Mesendoderm (in vitro differentiated cells): ENCODE measurements around the gene NOXO1.
A peak's percentile ranks its signal among the peaks of the same experiment; 100 is the strongest.

Experiments used
- DNase-seq: peaks from one replicate; pipeline ENCODE4 v3.0.0; 2013
- H2AK5ac ChIP-seq: 2 replicates; pipeline ENCODE4 v1.6.1; 2013; ENCODE audit warnings: low read length, inconsistent platforms
- H2BK120ac ChIP-seq: 2 replicates; pipeline ENCODE4 v1.6.1; 2013; ENCODE audit warnings: low read depth, mild to moderate bottlenecking, low read length, moderate library complexity, mixed read lengths
- H2BK15ac ChIP-seq: replicated peaks from 2 replicates; pipeline ENCODE4 v1.6.1; 2013; ENCODE audit warnings: low read depth, mild to moderate bottlenecking, moderate library complexity
- H2BK5ac ChIP-seq: 2 replicates; pipeline ENCODE4 v1.6.1; 2013; ENCODE audit warnings: low read length, inconsistent platforms
- H3K18ac ChIP-seq: 2 replicates; pipeline ENCODE4 v1.6.1; 2013; ENCODE audit warnings: mild to moderate bottlenecking, low read length, mixed read lengths
- H3K23ac ChIP-seq: one replicate; pipeline ENCODE4 v1.6.1; 2013; ENCODE audit warnings: low read length
- H3K27ac ChIP-seq: 2 replicates; pipeline ENCODE4 v1.5.1; 2013; ENCODE audit warnings: low read depth, mild to moderate bottlenecking, inconsistent platforms, low read length, moderate library complexity
- H3K27me3 ChIP-seq: 2 replicates; pipeline ENCODE4 v1.6.1; 2013; ENCODE audit warnings: low read length, control low read depth, mild to moderate bottlenecking, inconsistent platforms; ENCODE audit not compliant: insufficient read depth, poor library complexity
- H3K36me3 ChIP-seq: 2 replicates; pipeline ENCODE4 v1.6.1; 2013; ENCODE audit warnings: low read length, inconsistent platforms; ENCODE audit not compliant: control insufficient read depth, insufficient read depth
- H3K4ac ChIP-seq: one replicate; pipeline ENCODE4 v1.6.1; 2013; ENCODE audit warnings: low read depth, mild to moderate bottlenecking, low read length, moderate library complexity
- H3K4me1 ChIP-seq: 2 replicates; pipeline ENCODE4 v1.6.1; 2013; ENCODE audit warnings: low read depth, low read length, inconsistent platforms; ENCODE audit not compliant: control insufficient read depth
- H3K4me2 ChIP-seq: 2 replicates; pipeline ENCODE4 v1.6.1; 2013; ENCODE audit warnings: low read length
- H3K4me3 ChIP-seq: 2 replicates; pipeline ENCODE4 v1.5.1; 2013; ENCODE audit warnings: mild to moderate bottlenecking, low read length
- H3K56ac ChIP-seq: one replicate; pipeline ENCODE4 v1.6.1; 2013; ENCODE audit warnings: low read length
- H3K79me1 ChIP-seq: 2 replicates; pipeline ENCODE4 v1.6.1; 2013; ENCODE audit warnings: low read length, inconsistent platforms
- H3K79me2 ChIP-seq: 2 replicates; pipeline ENCODE4 v1.6.1; 2013; ENCODE audit warnings: mild to moderate bottlenecking, low read length; ENCODE audit not compliant: control insufficient read depth, insufficient read depth
- H3K9ac ChIP-seq: 2 replicates; pipeline ENCODE4 v1.6.1; 2013; ENCODE audit warnings: low read length, inconsistent platforms
- H4K5ac ChIP-seq: one replicate; pipeline ENCODE4 v1.6.1; 2013; ENCODE audit warnings: low read length
- H4K8ac ChIP-seq: one replicate; pipeline ENCODE4 v1.6.1; 2013; ENCODE audit warnings: low read depth, mild to moderate bottlenecking, control low read depth, low read length, moderate library complexity
- WGBS: extraction: QIAGEN DNeasy Blood & Tissue Kit; methylation state at CpG from one replicate; pipeline ENCODE4 v1.1.7; 2013; ENCODE audit warnings: low lambda C conversion rate, missing lambda C conversion rate; ENCODE audit not compliant: insufficient coverage; ENCODE audit errors: extremely low coverage; 5-methylcytosine and 5-hydroxymethylcytosine counted together

Gene NOXO1

DNA sequence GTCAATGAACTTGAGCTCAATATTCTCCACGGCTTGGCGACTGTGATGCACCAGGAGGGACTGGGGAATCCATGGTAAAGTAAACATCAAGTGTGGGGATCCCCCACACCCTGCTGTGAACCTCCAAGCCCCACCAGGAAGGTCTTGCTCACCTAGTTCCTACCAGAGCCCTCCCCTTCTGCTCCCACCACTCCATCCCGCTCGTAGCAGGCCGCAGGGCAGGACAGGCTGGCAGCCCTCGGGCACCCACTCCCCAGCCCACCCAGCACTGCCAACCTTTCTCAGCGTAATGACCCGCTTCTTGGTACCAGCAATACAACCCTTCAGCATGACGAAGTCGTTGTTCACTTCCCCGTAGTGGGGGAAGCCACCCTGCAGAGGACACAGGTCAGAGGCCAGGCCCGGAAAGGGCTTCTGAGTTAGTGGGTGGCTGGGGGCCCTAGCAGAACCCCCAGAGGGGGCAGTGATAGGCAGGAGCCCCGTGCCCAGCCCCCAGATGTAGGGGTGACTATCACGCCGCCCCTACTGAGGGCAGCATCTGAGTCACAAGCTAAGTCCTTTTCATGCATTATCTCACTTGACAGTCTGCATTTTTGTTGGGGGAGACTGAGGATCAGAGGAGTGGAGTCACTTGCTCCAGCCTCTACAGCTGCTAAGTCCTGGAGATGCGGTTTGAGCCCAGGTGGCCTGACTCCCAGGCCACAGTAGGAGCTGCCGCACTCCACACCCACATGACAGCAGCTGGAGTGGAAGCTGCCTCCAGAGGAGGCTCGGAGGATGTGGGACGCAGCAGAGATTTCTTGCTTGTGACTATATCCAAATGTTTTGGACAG is 35.5 kb downstream of the NOXO1 start:
- no peak overlapping the region for H2BK120ac ChIP-seq
- no peaks in the 10 kb centered on the region for H3K27me3 ChIP-seq
- no peaks in the 10 kb centered on the region for H3K79me1 ChIP-seq
- H3K23ac ChIP-seq: no peak overlapping the region
- H3K56ac ChIP-seq: no peak overlapping the region
- no peak overlapping the region for H2BK5ac ChIP-seq
- no peak overlapping the region for H3K4me2 ChIP-seq
- no peak overlapping the region for H3K4ac ChIP-seq
- no peak overlapping the region for H3K4me3 ChIP-seq
- H3K79me2 ChIP-seq: no peaks in the 10 kb centered on the region
- no peak overlapping the region for H3K18ac ChIP-seq
- no peaks in the 10 kb centered on the region for H3K4me1 ChIP-seq
- no peak overlapping the region for H4K8ac ChIP-seq
- no peak overlapping the region for H4K5ac ChIP-seq
- no peak overlapping the region for H3K9ac ChIP-seq
- no peak overlapping the region for H2AK5ac ChIP-seq
- no peaks in the 10 kb centered on the region for H3K36me3 ChIP-seq
- H2BK15ac ChIP-seq: no peak overlapping the region
- H3K27ac ChIP-seq: no peak overlapping the region
- DNase-seq: no peak
- WGBS: no CpG with 5 or more reads among the region's 19 CpGs

DNA sequence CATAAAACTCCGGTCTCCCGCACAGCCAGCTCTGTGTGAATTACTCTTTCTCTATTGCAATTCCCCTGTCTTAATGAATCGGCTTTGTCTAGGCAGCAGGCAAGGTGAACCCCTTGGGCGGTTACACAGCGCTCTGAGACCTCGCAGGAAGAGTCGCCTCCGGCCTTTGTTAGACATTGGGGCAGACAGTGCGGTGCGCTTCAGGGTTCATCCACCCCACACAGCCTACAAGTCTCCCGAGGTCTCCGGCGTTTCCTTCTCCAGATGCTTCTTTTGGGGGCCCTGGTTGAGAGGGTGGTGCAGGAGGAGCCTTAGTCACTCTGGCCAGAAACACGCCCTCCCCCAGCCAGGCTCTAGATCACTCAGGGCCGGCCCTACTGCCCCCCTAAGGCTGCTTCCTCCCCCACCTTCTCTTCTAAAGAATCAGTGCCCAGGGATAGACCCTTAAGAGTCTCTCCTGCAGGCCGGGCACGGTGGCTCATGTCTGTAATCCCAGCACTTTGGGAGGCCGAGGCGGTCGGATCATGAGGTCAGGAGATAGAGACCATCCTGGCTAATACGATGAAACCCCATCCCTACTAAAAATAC is 36.6 kb downstream of the NOXO1 start:
- H3K4ac ChIP-seq: no peak overlapping the region
- no peak overlapping the region for H3K18ac ChIP-seq
- H3K27me3 ChIP-seq: no peaks in the 10 kb centered on the region
- WGBS: no CpG with 5 or more reads among the region's 21 CpGs
- H3K79me1 ChIP-seq: no peaks in the 10 kb centered on the region
- H2BK15ac ChIP-seq: no peak overlapping the region
- H4K5ac ChIP-seq: no peak overlapping the region
- H2BK120ac ChIP-seq: no peak overlapping the region
- H3K36me3 ChIP-seq: no peaks in the 10 kb centered on the region
- H3K9ac ChIP-seq: no peak overlapping the region
- no peak overlapping the region for H3K27ac ChIP-seq
- no peak overlapping the region for H3K23ac ChIP-seq
- H3K4me2 ChIP-seq: no peak overlapping the region
- no peaks in the 10 kb centered on the region for H3K4me1 ChIP-seq
- no peak overlapping the region for H3K4me3 ChIP-seq
- H2AK5ac ChIP-seq: no peak overlapping the region
- no peaks in the 10 kb centered on the region for H3K79me2 ChIP-seq
- H4K8ac ChIP-seq: no peak overlapping the region
- DNase-seq: no peak
- H3K56ac ChIP-seq: no peak overlapping the region
- H2BK5ac ChIP-seq: no peak overlapping the region

DNA sequence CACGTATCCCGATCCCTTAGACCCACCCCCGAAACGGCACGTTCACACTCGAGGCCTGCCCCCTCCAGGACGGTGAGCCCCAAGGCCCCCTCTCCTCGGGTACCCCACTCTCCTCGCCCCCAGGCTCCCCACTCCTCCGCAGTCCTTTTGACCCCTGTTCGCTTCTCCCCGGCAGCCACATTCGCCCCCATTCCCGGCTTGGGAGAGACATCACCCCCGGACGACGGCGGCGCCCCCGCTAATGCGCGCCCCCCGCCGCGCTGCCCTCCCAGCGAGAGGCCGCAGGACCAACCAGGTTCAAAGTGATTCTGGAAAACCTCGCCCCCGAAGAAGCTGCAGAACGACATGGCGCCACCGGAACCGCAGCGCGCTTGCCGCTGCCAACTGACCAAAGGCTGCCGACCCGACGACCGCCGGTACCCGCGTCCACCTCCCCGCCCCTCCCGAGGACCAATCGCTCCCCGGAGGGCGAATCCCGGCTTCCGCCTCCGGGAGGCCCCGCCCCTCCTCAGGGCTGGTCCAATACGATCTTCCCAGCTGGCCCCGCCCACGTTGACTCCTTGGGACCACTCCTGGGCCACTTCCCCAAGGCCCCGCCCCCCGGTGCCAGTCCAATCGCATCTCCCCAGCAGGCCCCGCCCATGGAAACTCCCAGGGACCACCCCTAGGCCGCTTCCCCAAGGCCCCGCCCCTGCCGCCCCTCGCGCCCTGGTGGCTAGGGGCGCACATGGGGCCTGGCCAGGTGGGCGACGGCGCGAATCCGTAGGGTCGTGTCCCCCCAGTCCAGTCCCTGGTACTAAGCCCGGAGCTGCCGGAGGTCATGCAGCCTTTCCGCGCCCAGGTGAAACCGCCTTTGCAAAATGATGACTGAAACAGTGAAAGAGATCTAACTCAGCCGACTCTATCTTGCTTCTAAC is 38.2 kb downstream of the NOXO1 start, which contains the start of gene MSRB1:
Gene MSRB1 (minus strand): TSS at position 390 of the 917 bp plus-strand sequence. CDS start 43 bp downstream, at position 347.
- Histone ChIP-seq H3K4me2 (peak within 1 kb of the TSS; percentile 87), H3K4me1 (no peaks in the 10 kb centered on the region), H2AK5ac (no peak within 1 kb of the TSS), H3K4me3 (peak within 1 kb of the TSS; percentile 59), H3K23ac (no peak within 1 kb of the TSS), H3K27ac (no peak within 1 kb of the TSS), H3K79me2 (no peaks in the 10 kb centered on the region), H3K27me3 (no peaks in the 10 kb centered on the region), H3K4ac (peak within 1 kb of the TSS; percentile 18), H4K5ac (no peak within 1 kb of the TSS), H2BK15ac (no peak within 1 kb of the TSS), H2BK120ac (no peak within 1 kb of the TSS), H3K79me1 (no peaks in the 10 kb centered on the region), H3K56ac (peak within 1 kb of the TSS; percentile 85), H4K8ac (peak within 1 kb of the TSS; percentile 7), H3K9ac (peak within 1 kb of the TSS; percentile 88), H2BK5ac (no peak within 1 kb of the TSS), H3K36me3 (no peaks in the 10 kb centered on the region), H3K18ac (peak within 1 kb of the TSS; percentile 70)
- DNase-seq: peak; percentile 99
- WGBS: no CpG with 5 or more reads among the region's 77 CpGs

DNA sequence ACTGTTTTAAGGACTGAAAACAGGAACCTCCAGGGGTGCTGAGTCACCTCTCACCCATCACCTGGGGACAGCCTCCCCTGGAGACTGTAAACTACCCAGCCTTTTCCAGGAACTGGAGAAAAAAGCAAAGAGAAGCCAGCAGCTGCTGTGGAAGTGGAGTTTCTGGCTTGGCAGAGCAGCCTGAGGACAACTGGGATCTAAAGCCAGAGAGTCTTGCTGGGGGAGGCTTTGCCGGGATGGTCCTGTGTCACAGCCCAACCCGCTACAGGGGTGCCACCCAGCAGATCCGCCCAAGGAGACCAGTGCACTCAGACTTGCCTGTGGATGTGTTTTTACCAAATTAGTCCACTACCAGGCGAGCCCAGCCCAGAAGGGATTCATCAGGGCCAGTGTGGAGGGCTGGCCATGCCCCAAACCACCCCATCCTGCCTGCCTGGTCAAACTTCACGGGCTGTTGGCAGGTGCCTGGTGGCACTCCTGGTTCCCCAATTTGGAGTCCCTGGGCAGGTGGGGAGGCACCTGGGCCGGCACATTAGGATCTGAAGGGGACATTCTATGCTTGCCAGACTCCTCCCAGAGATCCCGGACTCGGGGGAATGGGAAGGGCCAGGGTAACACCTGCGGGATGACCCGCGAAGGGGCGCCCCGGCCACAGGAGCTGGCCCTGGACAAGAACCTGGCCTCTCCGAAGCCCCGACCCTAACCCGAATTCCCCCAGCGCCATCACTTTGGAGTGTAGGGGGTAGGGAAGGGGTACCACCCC is 39.0 kb downstream of the NOXO1 start:
- no peak overlapping the region for H2BK120ac ChIP-seq
- no peaks in the 10 kb centered on the region for H3K4me1 ChIP-seq
- DNase-seq: no peak
- peak overlapping the region; percentile 59 for H3K4me3 ChIP-seq
- H3K4me2 ChIP-seq: peak overlapping the region; percentile 87
- H3K79me2 ChIP-seq: no peaks in the 10 kb centered on the region
- H2BK5ac ChIP-seq: no peak overlapping the region
- H3K27ac ChIP-seq: no peak overlapping the region
- H3K4ac ChIP-seq: no peak overlapping the region
- WGBS: no CpG with 5 or more reads among the region's 17 CpGs
- no peak overlapping the region for H2BK15ac ChIP-seq
- peak overlapping the region; percentile 85 for H3K56ac ChIP-seq
- no peaks in the 10 kb centered on the region for H3K27me3 ChIP-seq
- H4K5ac ChIP-seq: no peak overlapping the region
- no peak overlapping the region for H3K18ac ChIP-seq
- no peak overlapping the region for H4K8ac ChIP-seq
- H2AK5ac ChIP-seq: no peak overlapping the region
- no peak overlapping the region for H3K23ac ChIP-seq
- H3K79me1 ChIP-seq: no peaks in the 10 kb centered on the region
- H3K9ac ChIP-seq: peak overlapping the region; percentile 88
- H3K36me3 ChIP-seq: no peaks in the 10 kb centered on the region
